GM10248 (cell line): Measurements from ENCODE around the gene CFAP299.

Source experiments
- CTCF ChIA-PET: fragments of 300-600 bp; sonication (Branson Sonifier 250); formaldehyde crosslinking; extraction: SDS; loops from one replicate; lab custom pipeline; 2021; ENCODE audit warnings: antibody characterized with exemption; lab: Yijun Ruan, JAX
- POLR2A ChIA-PET: fragments of 350-650 bp; sonication (Branson Sonifier 250); formaldehyde crosslinking; extraction: SDS; loops from one replicate; lab custom pipeline; 2020; ENCODE audit warnings: antibody characterized with exemption; lab: Yijun Ruan, JAX
- DNase-seq: peaks from one replicate; pipeline ENCODE4 v3.0.0; 2012; ENCODE audit errors: extremely low spot score
- CTCF ChIP-seq: IDR thresholded peaks from 2 replicates; pipeline ENCODE4 v1.5.1; 2012; ENCODE audit warnings: mild to moderate bottlenecking, low read depth; ENCODE audit errors: extremely low read depth, missing control alignments, control extremely low read depth

CFAP299 gene

GRCh38 chr4:80419946-80420345 is 84.4 kb downstream of the CFAP299 start:
- POLR2A ChIA-PET: no interaction called here
- TF ChIP-seq CTCF: no peak
- no peak for DNase-seq
- CTCF ChIA-PET: interaction anchor here (1.1 kb wide), 1 partner anchor 14 kb away, joined by 4 read pairs; no protein-coding TSS in a partner anchor

GRCh38 chr4:80420638-80421037 is 85.1 kb downstream of the CFAP299 start:
- no peak for DNase-seq
- no peak for TF ChIP-seq CTCF
- ChIA-PET CTCF (no interaction called here), POLR2A (no interaction called here)

DNA sequence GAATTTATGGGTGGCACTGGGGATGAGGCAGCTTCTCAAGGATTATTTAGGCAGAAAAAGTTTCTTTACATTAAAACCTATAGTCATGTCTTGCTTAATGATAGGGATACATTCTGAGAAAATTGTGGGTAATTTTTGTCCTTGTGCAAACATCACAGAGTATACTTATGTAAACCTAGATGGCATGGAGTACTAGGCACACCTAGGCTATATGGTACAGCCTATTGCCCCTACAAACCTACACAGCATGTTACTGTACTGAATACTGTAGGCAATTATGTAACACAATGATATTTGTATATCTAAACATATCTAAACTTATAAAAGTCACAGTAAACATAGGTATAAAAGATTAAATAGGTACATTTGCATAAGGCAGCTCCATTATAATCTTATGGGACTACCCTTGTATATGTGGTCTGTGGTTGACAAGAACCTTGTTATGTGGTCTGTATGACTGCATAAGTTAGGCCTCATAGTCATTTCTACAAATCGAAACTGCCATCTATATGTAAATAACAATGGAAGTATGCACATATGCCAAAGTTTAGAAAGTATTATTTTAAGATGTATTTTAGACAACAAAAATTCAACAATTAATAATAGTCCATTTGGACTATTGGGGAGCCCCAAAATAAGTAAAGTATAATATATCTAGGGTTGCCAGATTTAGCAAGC is 87.3 kb downstream of the CFAP299 start:
- DNase-seq: no peak
- POLR2A ChIA-PET: no interaction called here
- no peak for TF ChIP-seq CTCF
- CTCF ChIA-PET: no interaction called here

GRCh38 chr4:80423553-80424224 is 88.2 kb downstream of the CFAP299 start:
- ChIA-PET CTCF (no interaction called here), POLR2A (no interaction called here)
- no peak for DNase-seq
- TF ChIP-seq CTCF: no peak

- POLR2A ChIA-PET: no interaction called here
Measured at GRCh38 chr4:80424225-80424581, 88.7 kb downstream of the CFAP299 start.

More at GRCh38 chr4:80424225-80424581, 88.7 kb downstream of the CFAP299 start:
- no peak for TF ChIP-seq CTCF
- CTCF ChIA-PET: no interaction called here
- no peak for DNase-seq
